Measurements from ENCODE around the gene HSPA1L. TPM values are rescaled to one million over a fixed set of nuclear protein-coding genes. Genes with fewer than 3 reads are reported as not detected.
"Not testable (repeated sequence)": the region's sequence is repeated elsewhere in the genome, so short reads cannot be mapped to it uniquely, and the experiment has no call there.

The HSPA1L gene
- total and polyA plus RNA-seq, 7 donors, result 0.86 to 23.1 (median 3.3) TPM

- no peaks in the 10 kb centered on the region for H3K27me3 ChIP-seq (ENCODE audit: insufficient read depth in 3 of 3, low read length in 2 of 3)
- no peaks in the 10 kb centered on the region for H3K9me3 ChIP-seq
- WGBS, 3 donors, result 0% methylated on average over 13 of the region's 13 CpGs
- peak overlapping the region; percentile 76 for H3K4me3 ChIP-seq
- peak overlapping the region; percentile 88 for H3K27ac ChIP-seq
- peaks cover 0 to 7% of the 10 kb centered on the region in 2 donors for H3K36me3 ChIP-seq (ENCODE audit: insufficient read depth in 1 of 2, low read depth in 1 of 2)
- no peak for TF ChIP-seq CTCF (IDR thresholded peaks at IDR 0.05)
- peak; percentile 74 to 82 (median 78) for ATAC-seq
- DNase-seq, result peak; percentile 95 to 97
- intact Hi-C loops (cut with DNase I), result loop anchor here in 1 of 2 donors (10.0 kb wide), 1 partner anchor 1160 kb away; no protein-coding TSS in a partner anchor
- peaks cover 21% of the 10 kb centered on the region for H3K4me1 ChIP-seq
These were observed 432 bp downstream of the HSPA1L start for GRCh38 chr6:31814677-31815024.

- peak overlapping the region; percentile 88 for H3K27ac ChIP-seq
- 96 to 99% (median 97%) methylated on average over 7 of the region's 7 CpGs for WGBS, 3 donors
These were observed 1.6 kb downstream of the HSPA1L start for GRCh38 chr6:31813465-31813849.

GRCh38 chr6:31811645-31812044 is 3.4 kb downstream of the HSPA1L start:
- DNase-seq (no peak), ATAC-seq (no peak)
- H3K4me1 ChIP-seq, result peaks cover 17% of the 10 kb centered on the region
- intact Hi-C loops (cut with DNase I), result loop anchor here in 1 of 2 donors (10.0 kb wide), 1 partner anchor 1163 kb away; no protein-coding TSS in a partner anchor
- no peaks in the 10 kb centered on the region for H3K27me3 ChIP-seq (ENCODE audit: insufficient read depth in 3 of 3, low read length in 2 of 3)
- no peak overlapping the region for H3K4me3 ChIP-seq
- WGBS, 3 donors, result 92 to 94% (median 93%) methylated on average over 12 of the region's 12 CpGs
- TF ChIP-seq CTCF (IDR thresholded peaks at IDR 0.05), result no peak
- H3K9me3 ChIP-seq, result no peaks in the 10 kb centered on the region
- H3K36me3 ChIP-seq (ENCODE audit: insufficient read depth in 1 of 2, low read depth in 1 of 2), result peaks cover 0 to 8% of the 10 kb centered on the region in 2 donors
- H3K27ac ChIP-seq, result no peak overlapping the region

More at GRCh38 chr6:31813465-31813849, 1.6 kb downstream of the HSPA1L start:
- intact Hi-C loops (cut with DNase I), result loop anchor here in 1 of 2 donors (10.0 kb wide), 1 partner anchor 1161 kb away; no protein-coding TSS in a partner anchor
- Histone ChIP-seq H3K9me3 (no peaks in the 10 kb centered on the region), H3K4me1 (peaks cover 14% of the 10 kb centered on the region), H3K4me3 (peak overlapping the region; percentile 76), H3K27me3 (ENCODE audit: insufficient read depth in 3 of 3, low read length in 2 of 3) (no peaks in the 10 kb centered on the region), H3K36me3 (ENCODE audit: insufficient read depth in 1 of 2, low read depth in 1 of 2) (peaks cover 0 to 8% of the 10 kb centered on the region in 2 donors)
- DNase-seq (no peak), ATAC-seq (no peak)
- TF ChIP-seq CTCF (IDR thresholded peaks at IDR 0.05), result no peak

GRCh38 chr6:31808599-31808998 is 6.5 kb downstream of the HSPA1L start:
- ATAC-seq; H3K27ac ChIP-seq; H3K27me3 ChIP-seq (ENCODE audit: insufficient read depth in 3 of 3, low read length in 2 of 3); DNase-seq; H3K9me3 ChIP-seq; intact Hi-C loops (cut with DNase I); H3K4me3 ChIP-seq: not testable (repeated sequence)
- Histone ChIP-seq H3K36me3 (ENCODE audit: insufficient read depth in 1 of 2, low read depth in 1 of 2) (peaks cover 0 to 17% of the 10 kb centered on the region in 2 donors), H3K4me1 (peaks cover 21% of the 10 kb centered on the region)
- 90% methylated on average over 10 of the region's 10 CpGs for WGBS, 3 donors

- H3K4me1 ChIP-seq, result peaks cover 13% of the 10 kb centered on the region
- 0 to 1% (median 0%) methylated on average over 49 to 51 of the region's 51 CpGs for WGBS, 3 donors
- H3K4me3 ChIP-seq, result peak within 1 kb of the TSS; percentile 68
- peak; percentile 19 for TF ChIP-seq CTCF (IDR thresholded peaks at IDR 0.05)
- peak; percentile 98 to 99 (median 98) for ATAC-seq
- H3K36me3 ChIP-seq (ENCODE audit: insufficient read depth in 1 of 2, low read depth in 1 of 2), result peaks cover 0 to 35% of the 10 kb centered on the region in 2 donors
- H3K27ac ChIP-seq, result peak within 1 kb of the TSS; percentile 86
- H3K9me3 ChIP-seq, result no peaks in the 10 kb centered on the region
- DNase-seq, result peak; percentile 98 to 99
- no peaks in the 10 kb centered on the region for H3K27me3 ChIP-seq (ENCODE audit: insufficient read depth in 3 of 3, low read length in 2 of 3)
- intact Hi-C loops (cut with DNase I), result no loop called here
These were observed 8.4 kb downstream of the HSPA1L start, which contains the start of gene LSM2 for GRCh38 chr6:31806470-31807272. Gene LSM2 (minus strand): TSS chr6:31806966. CDS start chr6:31806757, 209 bp downstream.
